ENCODE data around the gene SSMEM1.

The SSMEM1 gene

DNA sequence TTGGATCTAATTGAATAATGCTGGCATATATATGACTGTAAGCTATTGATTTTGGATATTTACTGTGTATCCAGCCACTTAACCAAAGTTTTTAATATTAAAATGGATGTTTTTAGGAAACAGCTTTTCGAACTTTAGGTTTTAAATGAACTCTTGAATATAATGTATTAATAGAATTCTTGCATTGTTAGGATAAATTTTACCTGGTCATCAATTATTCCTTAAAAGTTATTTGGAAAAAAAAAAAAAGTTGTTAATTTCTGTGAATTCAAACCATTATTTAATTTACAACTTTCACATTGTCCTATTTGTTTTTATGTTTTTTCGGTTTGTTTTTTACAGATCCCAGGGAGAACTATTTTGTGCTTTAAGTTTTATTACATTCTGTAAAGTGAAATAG, 12.3 kb upstream of the SSMEM1 start:
- H3K4me1 ChIP-seq: no peaks in the 10 kb centered on the region
- peaks cover 43% of the 10 kb centered on the region for H3K36me3 ChIP-seq (replicated peaks)
- no peaks in the 10 kb centered on the region for H3K9me3 ChIP-seq
- H3K4me3 ChIP-seq: no peak overlapping the region
- no peak for DNase-seq (ENCODE audit: low spot score in 2 of 2)
- in situ Hi-C loops (cut with MboI; ENCODE audit: low sequenced_read_pairs): no loop called here
- H3K27me3 ChIP-seq (ENCODE audit: low read depth): no peaks in the 10 kb centered on the region

DNA sequence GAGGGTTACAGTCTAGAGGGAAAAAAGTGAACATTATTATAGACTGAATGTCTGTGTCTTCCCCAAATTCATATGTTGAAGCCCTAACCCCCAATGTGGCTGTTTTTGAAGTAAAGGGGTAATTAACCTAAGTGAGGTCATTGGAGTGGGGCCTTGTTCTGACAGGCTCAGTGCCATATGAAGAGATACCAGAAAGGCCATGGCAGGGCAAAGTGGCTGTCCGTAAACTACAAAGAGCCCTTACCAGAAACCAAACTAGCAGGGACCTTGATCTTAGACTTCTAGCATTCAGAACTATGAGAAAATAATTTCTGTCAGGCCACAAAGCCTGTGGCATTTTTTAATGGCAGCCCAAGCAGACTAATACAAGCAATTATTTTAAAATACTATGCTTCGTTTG, 11.2 kb upstream of the SSMEM1 start:
- Histone ChIP-seq H3K27me3 (ENCODE audit: low read depth) (no peaks in the 10 kb centered on the region), H3K9me3 (no peaks in the 10 kb centered on the region), H3K36me3 (replicated peaks) (peaks cover 48% of the 10 kb centered on the region), H3K4me1 (no peaks in the 10 kb centered on the region), H3K4me3 (no peak overlapping the region)
- no peak for DNase-seq (ENCODE audit: low spot score in 2 of 2)
- in situ Hi-C loops (cut with MboI; ENCODE audit: low sequenced_read_pairs): no loop called here

DNA sequence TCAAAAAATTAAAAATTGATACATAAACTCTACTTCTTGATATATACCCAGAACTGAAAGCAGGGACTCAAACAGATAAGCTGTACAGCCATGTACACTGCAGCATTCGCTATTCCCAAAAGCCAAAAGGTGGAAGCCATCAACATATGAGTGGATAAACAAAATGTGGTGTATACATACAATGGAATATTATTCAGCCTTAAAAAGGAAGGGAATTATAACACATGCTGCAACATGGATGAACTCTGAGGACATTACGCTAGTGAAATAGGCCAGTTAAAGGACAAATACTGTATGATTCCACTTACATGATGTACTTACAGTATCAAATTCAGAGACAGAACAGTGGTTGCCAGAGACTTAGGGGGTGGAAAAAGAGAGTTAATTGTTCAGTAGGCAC, 10.6 kb upstream of the SSMEM1 start:
- in situ Hi-C loops (cut with MboI; ENCODE audit: low sequenced_read_pairs): no loop called here
- H3K36me3 ChIP-seq (replicated peaks): peaks cover 46% of the 10 kb centered on the region
- no peaks in the 10 kb centered on the region for H3K27me3 ChIP-seq (ENCODE audit: low read depth)
- no peak overlapping the region for H3K4me3 ChIP-seq
- no peak for DNase-seq (ENCODE audit: low spot score in 2 of 2)
- H3K4me1 ChIP-seq: no peaks in the 10 kb centered on the region
- no peaks in the 10 kb centered on the region for H3K9me3 ChIP-seq

DNA sequence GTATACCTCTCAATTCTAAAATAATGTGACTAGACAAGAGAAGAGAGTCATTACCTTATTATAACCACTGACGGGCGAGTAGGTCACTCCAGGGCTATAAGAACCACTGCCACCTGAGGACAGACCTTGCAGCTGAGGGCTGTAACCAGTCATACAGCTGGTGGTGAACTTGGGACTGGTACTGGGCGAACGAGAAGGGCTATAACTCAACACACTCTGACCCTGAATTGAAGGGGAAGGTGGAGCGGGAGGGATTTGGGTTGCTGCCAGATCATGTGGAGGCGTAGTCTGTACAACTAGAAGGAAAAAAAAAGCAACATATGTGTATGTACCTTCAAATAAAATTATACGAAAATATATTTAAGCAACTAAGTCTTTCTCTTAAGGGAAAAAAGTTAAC, 5.9 kb upstream of the SSMEM1 start:
- Histone ChIP-seq H3K4me3 (no peak overlapping the region), H3K36me3 (replicated peaks) (peaks cover 55% of the 10 kb centered on the region), H3K4me1 (peaks cover 4% of the 10 kb centered on the region), H3K27me3 (ENCODE audit: low read depth) (no peaks in the 10 kb centered on the region), H3K9me3 (no peaks in the 10 kb centered on the region)
- in situ Hi-C loops (cut with MboI; ENCODE audit: low sequenced_read_pairs): no loop called here
- no peak for DNase-seq (ENCODE audit: low spot score in 2 of 2)

DNA sequence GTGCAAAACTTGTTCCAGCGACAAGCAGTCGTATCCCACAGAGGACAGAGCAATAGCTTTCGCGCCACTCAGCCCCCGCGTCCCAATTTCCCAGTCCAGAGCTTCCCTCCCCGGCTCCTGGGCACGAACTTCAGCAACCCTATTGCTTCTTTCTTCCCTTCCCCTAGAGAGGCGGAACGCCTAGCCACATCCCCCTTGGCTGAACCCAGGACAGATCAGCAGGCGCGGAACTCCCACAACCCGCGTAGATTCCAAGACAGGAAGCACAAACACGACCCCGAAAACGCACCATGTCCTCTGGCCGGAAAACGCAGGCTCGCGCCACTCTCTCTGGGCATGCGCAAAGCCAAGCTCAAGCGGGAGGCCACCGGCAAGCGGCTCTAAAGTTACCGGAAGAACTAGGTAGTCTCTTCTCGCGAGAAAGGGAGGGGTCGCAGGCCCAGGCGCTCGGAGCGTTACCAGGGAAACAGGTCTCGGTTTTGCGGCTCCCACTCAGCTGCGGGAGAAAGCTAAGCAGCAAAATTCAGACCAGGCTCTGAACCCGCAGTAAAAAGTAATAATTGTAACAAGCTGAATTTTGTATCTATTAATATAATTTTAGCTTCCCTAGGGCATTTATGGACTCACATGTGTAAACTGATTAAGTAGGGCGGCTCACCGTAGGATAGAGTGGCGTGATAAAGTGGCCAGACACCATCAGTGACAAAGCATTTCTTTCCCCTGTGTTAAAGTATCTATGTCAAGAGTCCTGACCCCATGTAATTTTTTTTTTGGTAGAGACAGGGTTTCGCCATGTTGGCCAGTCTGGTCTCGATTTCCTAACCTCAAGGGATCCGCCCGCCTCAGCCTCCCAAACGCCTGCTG, 2.3 kb upstream of the SSMEM1 start, which contains the start of gene TMEM209:
Gene TMEM209 (minus strand): TSS at position 323 of the 864 bp plus-strand sequence. CDS start 31 bp downstream, at position 292.
- H3K9me3 ChIP-seq: no peaks in the 10 kb centered on the region
- peak; percentile 98 to 99 for DNase-seq (ENCODE audit: low spot score in 2 of 2)
- peaks cover 8% of the 10 kb centered on the region for H3K4me1 ChIP-seq
- peaks cover 32% of the 10 kb centered on the region for H3K36me3 ChIP-seq (replicated peaks)
- no peaks in the 10 kb centered on the region for H3K27me3 ChIP-seq (ENCODE audit: low read depth)
- in situ Hi-C loops (cut with MboI; ENCODE audit: low sequenced_read_pairs): no loop called here
- peak within 1 kb of the TSS; percentile 91 for H3K4me3 ChIP-seq

DNA sequence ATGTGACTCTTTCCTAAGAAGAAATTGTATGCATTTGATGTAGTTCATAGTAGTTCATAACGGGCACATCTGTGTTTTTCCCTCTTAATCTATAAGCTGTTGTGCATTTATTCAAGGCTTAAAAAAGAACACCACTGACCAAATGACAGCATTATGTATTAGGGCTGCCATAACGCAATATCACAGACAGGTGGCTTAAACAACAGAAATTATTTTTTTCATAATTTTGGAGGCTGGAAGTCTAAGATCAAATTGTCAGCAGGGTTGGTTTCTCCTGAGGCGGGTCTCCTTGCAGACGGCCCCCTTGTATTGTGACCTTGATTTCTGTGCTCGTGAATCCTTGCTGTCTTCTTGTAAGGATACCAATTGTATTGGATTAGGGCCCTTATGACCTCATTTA, 627 bp upstream of the SSMEM1 start:
- in situ Hi-C loops (cut with MboI; ENCODE audit: low sequenced_read_pairs): no loop called here
- no peak for DNase-seq (ENCODE audit: low spot score in 2 of 2)
- no peaks in the 10 kb centered on the region for H3K9me3 ChIP-seq
- peaks cover 20% of the 10 kb centered on the region for H3K36me3 ChIP-seq (replicated peaks)
- no peak overlapping the region for H3K4me3 ChIP-seq
- H3K4me1 ChIP-seq: peaks cover 10% of the 10 kb centered on the region
- no peaks in the 10 kb centered on the region for H3K27me3 ChIP-seq (ENCODE audit: low read depth)

DNA sequence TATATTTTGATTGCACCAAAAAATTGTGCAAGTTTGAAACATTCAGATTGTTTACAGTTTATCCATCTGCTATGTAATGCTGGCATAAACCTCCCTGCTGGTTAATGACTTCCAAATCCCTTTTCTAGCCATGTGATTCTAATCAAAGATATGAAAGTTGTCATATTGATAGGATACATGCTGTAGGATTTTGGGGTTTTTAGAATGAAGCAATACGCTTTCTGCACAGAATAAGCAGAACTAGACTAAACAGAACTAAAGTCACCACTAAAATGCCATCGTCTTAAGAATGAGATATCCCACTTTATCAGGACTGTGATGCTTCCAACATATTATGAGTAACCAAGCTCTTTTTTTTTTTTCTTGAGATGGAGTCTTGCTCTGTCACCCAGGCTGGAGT, 856 bp downstream of the SSMEM1 start:
- peaks cover 10% of the 10 kb centered on the region for H3K4me1 ChIP-seq
- peaks cover 6% of the 10 kb centered on the region for H3K36me3 ChIP-seq (replicated peaks)
- H3K27me3 ChIP-seq (ENCODE audit: low read depth): no peaks in the 10 kb centered on the region
- in situ Hi-C loops (cut with MboI; ENCODE audit: low sequenced_read_pairs): no loop called here
- no peaks in the 10 kb centered on the region for H3K9me3 ChIP-seq
- no peak for DNase-seq (ENCODE audit: low spot score in 2 of 2)
- H3K4me3 ChIP-seq: no peak overlapping the region

DNA sequence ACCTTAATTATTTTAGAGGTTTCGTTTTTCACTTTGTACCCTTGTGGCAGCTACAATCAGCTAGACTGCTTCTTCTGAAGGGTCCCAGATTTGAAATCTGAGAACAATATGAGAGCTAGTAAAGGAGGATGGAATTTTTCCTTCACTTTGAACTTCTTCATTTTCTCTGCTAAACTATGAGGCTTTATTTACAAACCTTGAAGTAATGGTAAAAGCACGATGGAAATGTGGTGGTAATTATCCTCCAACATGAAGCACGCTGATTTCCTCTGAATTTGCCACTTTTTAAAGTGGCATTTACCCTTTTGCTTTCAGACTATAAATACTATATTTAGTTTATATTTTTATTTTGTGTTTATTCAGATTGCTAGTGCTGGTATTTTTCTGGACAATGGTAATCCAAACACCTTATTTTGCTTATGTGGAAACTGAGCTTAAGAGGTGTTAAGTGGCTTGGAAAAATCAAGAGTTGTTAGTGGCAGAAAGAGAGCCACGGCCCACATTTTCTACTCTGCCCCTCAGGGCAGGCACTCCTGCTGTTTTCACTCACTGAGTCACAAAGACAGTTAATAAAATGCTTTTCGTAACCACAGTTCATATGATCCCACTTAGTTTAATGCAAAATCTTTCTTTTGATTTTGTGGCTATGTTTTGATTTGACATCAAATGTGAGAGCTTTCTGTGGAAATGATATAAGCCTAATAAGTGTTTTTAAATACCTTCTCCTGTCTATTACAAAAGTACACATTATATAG, 2.7 kb downstream of the SSMEM1 start:
- H3K4me1 ChIP-seq: peaks cover 10% of the 10 kb centered on the region
- no peaks in the 10 kb centered on the region for H3K36me3 ChIP-seq (replicated peaks)
- H3K4me3 ChIP-seq: no peak overlapping the region
- DNase-seq (ENCODE audit: low spot score in 2 of 2): peak; percentile 29 to 44
- H3K27me3 ChIP-seq (ENCODE audit: low read depth): no peaks in the 10 kb centered on the region
- no peaks in the 10 kb centered on the region for H3K9me3 ChIP-seq
- in situ Hi-C loops (cut with MboI; ENCODE audit: low sequenced_read_pairs): no loop called here

DNA sequence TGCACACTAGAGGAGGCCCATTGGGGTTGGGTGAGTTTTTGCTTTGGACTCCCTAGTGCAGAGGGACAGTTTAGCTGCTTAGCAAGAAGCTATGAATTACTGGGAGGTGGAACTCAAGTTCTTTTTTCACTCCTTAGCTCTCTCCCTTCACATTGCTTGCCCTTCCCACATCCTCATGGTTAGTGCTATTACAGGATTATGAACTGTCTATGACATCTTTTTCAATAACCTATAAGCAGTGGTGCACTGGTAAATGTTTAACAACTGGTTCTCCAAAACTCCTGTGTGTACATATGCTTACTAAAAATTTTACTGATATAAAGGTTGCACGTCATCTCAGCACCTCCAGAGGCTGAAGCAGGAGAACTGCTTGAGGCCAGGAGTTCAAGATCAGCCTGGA, 6.2 kb downstream of the SSMEM1 start:
- in situ Hi-C loops (cut with MboI; ENCODE audit: low sequenced_read_pairs): no loop called here
- Histone ChIP-seq H3K36me3 (replicated peaks) (no peaks in the 10 kb centered on the region), H3K9me3 (no peaks in the 10 kb centered on the region), H3K4me3 (no peak overlapping the region), H3K27me3 (ENCODE audit: low read depth) (no peaks in the 10 kb centered on the region), H3K4me1 (0 out of 2 replicates have a peak, but pooled peaks cover 6% of the 10 kb centered on the region)
- no peak for DNase-seq (ENCODE audit: low spot score in 2 of 2)

DNA sequence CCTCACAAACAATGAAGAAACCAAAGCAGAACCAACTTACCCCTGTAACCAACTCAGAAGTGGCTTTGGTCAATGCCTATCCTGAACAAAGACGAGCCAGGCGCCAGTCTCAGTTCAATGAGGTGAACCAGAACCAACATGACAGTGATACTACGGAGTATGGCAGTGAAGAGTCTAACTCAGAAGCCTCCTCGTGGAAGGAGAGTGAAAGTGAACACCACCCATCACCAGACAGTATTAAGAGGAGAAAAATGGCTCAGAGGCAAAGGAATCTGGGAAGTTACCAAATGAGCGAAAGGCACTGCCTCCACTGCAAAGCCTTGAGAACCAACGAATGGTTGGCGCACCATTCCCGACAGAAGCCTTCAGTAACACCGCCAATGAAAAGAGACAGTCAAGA, 8.4 kb downstream of the SSMEM1 start:
- Histone ChIP-seq H3K27me3 (ENCODE audit: low read depth) (no peaks in the 10 kb centered on the region), H3K4me1 (no peaks in the 10 kb centered on the region), H3K9me3 (no peaks in the 10 kb centered on the region), H3K4me3 (no peak overlapping the region), H3K36me3 (replicated peaks) (no peaks in the 10 kb centered on the region)
- no peak for DNase-seq (ENCODE audit: low spot score in 2 of 2)
- in situ Hi-C loops (cut with MboI; ENCODE audit: low sequenced_read_pairs): no loop called here

DNA sequence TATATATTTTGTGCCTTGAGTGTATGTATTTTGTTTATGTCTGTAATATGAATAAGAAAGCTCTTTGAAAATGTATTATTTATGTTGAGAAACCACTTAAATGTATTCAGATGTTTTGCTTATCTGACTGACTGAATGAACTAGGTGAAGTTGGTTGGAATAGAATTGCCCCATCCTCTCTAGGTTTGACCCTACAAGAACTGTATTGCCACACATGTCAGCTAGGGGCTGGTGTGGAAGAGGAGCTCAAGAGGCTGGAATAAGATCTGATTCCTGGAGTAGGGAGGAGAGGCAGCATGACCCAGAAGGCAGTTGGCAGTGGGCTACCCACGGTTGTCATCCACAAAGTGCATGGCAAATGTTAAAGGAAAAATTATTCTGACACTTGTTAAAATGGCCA, 9.1 kb downstream of the SSMEM1 start:
- Histone ChIP-seq H3K36me3 (replicated peaks) (no peaks in the 10 kb centered on the region), H3K4me1 (no peaks in the 10 kb centered on the region), H3K27me3 (ENCODE audit: low read depth) (no peaks in the 10 kb centered on the region), H3K4me3 (no peak overlapping the region), H3K9me3 (no peaks in the 10 kb centered on the region)
- in situ Hi-C loops (cut with MboI; ENCODE audit: low sequenced_read_pairs): no loop called here
- no peak for DNase-seq (ENCODE audit: low spot score in 2 of 2)

DNA sequence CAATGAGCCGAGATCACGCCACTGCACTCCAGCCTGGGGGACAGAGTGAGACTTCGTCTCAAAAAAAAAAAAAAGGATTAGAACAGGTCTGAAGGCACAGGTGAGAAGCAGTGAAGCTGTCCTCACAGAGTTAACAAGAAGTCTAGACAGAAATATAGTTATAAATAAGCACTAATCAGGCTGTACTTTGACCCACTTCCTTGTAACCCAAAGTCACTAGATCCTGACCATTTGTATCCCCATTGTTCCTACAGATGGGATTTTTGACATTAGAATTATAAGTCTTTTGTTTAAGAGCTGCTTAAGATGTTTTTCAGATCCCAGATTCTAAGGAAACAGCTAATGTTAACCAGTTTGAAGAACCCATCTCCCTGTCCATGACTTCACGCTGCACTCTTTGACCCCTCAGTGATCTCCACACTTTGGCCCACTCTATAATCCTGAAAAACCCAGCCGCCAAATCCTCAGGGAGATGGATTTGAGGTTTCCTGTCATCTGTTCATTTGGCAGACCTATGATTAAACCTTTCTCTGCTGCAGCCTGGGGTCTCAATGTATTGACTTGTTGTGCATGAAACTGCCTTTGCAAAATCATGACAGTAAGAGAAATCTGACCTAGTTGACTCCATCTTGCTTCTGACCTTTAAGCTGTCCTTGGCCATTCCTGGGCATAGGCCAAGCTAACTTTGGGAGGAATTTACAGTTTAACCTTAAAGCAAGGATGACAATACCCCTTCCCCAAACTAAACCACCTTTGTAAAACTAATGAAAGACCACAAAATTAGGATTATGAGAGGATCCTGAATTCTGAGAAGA, 11.4 kb downstream of the SSMEM1 start:
- DNase-seq (ENCODE audit: low spot score in 2 of 2): no peak
- Histone ChIP-seq H3K27me3 (ENCODE audit: low read depth) (no peaks in the 10 kb centered on the region), H3K9me3 (no peaks in the 10 kb centered on the region; the same call in 1 of the 2 replicates), H3K4me3 (no peak overlapping the region), H3K36me3 (replicated peaks) (no peaks in the 10 kb centered on the region), H3K4me1 (no peaks in the 10 kb centered on the region)
- in situ Hi-C loops (cut with MboI; ENCODE audit: low sequenced_read_pairs): no loop called here

DNA sequence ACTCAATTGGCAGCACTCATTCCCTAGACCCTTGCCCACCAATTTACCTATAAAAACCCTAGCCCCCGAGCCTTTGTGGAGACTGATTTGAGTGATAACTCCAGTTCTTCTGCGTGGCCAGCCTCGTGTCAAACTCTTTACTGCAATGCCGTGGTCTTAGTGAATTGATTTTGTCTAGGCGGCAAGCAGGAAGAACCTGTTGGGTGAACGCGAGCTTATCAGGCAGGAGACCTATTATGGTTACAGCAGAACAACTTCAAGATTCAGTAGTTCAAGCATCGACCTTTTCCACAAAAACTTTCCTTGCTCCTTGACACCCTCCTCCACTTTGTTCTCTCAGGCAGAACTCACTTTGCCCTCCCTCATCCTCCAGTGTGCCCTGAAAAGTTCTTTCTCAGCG, 12.2 kb downstream of the SSMEM1 start:
- no peaks in the 10 kb centered on the region for H3K27me3 ChIP-seq (ENCODE audit: low read depth)
- in situ Hi-C loops (cut with MboI; ENCODE audit: low sequenced_read_pairs): no loop called here
- no peaks in the 10 kb centered on the region for H3K4me1 ChIP-seq
- no peaks in the 10 kb centered on the region for H3K36me3 ChIP-seq (replicated peaks)
- H3K9me3 ChIP-seq: no peaks in the 10 kb centered on the region; the same call in 1 of the 2 replicates
- DNase-seq (ENCODE audit: low spot score in 2 of 2): no peak
- no peak overlapping the region for H3K4me3 ChIP-seq

Data from HAP-1 (cell line).